Keratinocyte (primary cell): ENCODE measurements around the gene MAML1. TPM values are rescaled to one million over a fixed set of nuclear protein-coding genes. Genes with fewer than 3 reads are reported as not detected.

Experiments used
- DNase-seq: peaks from one replicate; pipeline ENCODE4 v3.0.0-alpha.2; 2011; ENCODE audit warnings: low read depth, missing footprints, low spot score
- FAIRE-seq: peaks from 2 replicates; lab custom pipeline; 2011; peaks lifted over from hg19 to GRCh38; lab: Jason Lieb, UNC
- H2AFZ ChIP-seq: 2 replicates; pipeline ENCODE4 v1.6.0; 2012; ENCODE audit warnings: low read length, control low read depth, inconsistent platforms; ENCODE audit not compliant: control insufficient read depth
- H3K27ac ChIP-seq: 2 replicates; pipeline ENCODE4 v1.5.1; 2011; ENCODE audit warnings: low read length; ENCODE audit not compliant: control insufficient read depth, insufficient read depth
- H3K27me3 ChIP-seq: 3 replicates; pipeline ENCODE4 v1.6.0; 2011; ENCODE audit warnings: low read length; ENCODE audit not compliant: control insufficient read depth, insufficient read depth; ENCODE audit errors: extremely low read depth
- H3K36me3 ChIP-seq, 2 experiments: 2 replicates in 1 of 2; 3 replicates in 1 of 2; pipeline ENCODE4 v1.5.1; 2011; ENCODE audit warnings: low read length in 2 of 2, mild to moderate bottlenecking in 1 of 2; ENCODE audit not compliant: control insufficient read depth in 2 of 2, insufficient read depth in 2 of 2; ENCODE audit errors: extremely low read depth in 1 of 2
- H3K4me1 ChIP-seq: 3 replicates; pipeline ENCODE4 v1.5.1; 2011; ENCODE audit warnings: low read length; ENCODE audit not compliant: control insufficient read depth, insufficient read depth; ENCODE audit errors: extremely low read depth
- H3K4me2 ChIP-seq: 3 replicates; pipeline ENCODE4 v1.6.0; 2011; ENCODE audit warnings: low read depth, low read length; ENCODE audit not compliant: control insufficient read depth, insufficient read depth; ENCODE audit errors: extremely low read depth
- H3K4me3 ChIP-seq, 3 experiments: fragments of 200-600 bp in 1 of 3; sonication (generic) in 1 of 3; 2 replicates in 2 of 3; 3 replicates in 1 of 3; pipeline ENCODE4 v1.5.1; 2011 to 2016; ENCODE audit warnings: low read length in 3 of 3, mild to moderate bottlenecking in 3 of 3, control low read depth in 2 of 3, inconsistent platforms in 1 of 3, low read depth in 1 of 3, mixed read lengths in 1 of 3, mixed run types in 1 of 3, moderate library complexity in 1 of 3; ENCODE audit not compliant: control insufficient read depth in 2 of 3, insufficient read depth in 2 of 3; ENCODE audit errors: extremely low read depth in 1 of 3
- H3K79me2 ChIP-seq: 2 replicates; pipeline ENCODE4 v1.6.0; 2012; ENCODE audit warnings: low read length; ENCODE audit not compliant: control insufficient read depth, insufficient read depth
- H3K9ac ChIP-seq: 3 replicates; pipeline ENCODE4 v1.6.0; 2011; ENCODE audit warnings: low read length; ENCODE audit not compliant: control insufficient read depth, insufficient read depth; ENCODE audit errors: extremely low read depth
- H3K9me1 ChIP-seq: 3 replicates; pipeline ENCODE4 v1.6.0; 2011; ENCODE audit warnings: low read length; ENCODE audit not compliant: control insufficient read depth, insufficient read depth; ENCODE audit errors: extremely low read depth
- H3K9me3 ChIP-seq: 2 replicates; pipeline ENCODE4 v1.5.1; 2012; ENCODE audit warnings: low read depth, low read length; ENCODE audit not compliant: control insufficient read depth
- H4K20me1 ChIP-seq: 3 replicates; pipeline ENCODE4 v1.6.0; 2011; ENCODE audit warnings: low read length; ENCODE audit not compliant: control insufficient read depth, insufficient read depth; ENCODE audit errors: extremely low read depth
- EZH2 ChIP-seq: IDR thresholded peaks from one replicate; pipeline ENCODE4 v1.6.1; 2012; ENCODE audit warnings: inconsistent platforms, mild to moderate bottlenecking, low read length, moderate library complexity
- dilution Hi-C: fragments of 300-500 bp; cut with MboI; formaldehyde crosslinking; loops from one replicate; pipeline ENCODE4 v1.7.0; 2020; ENCODE audit warnings: low sequenced_read_pairs; ENCODE audit not compliant: extremely low pct_ligation_motif_present
- polyA plus RNA-seq, 5 experiments: library from polyadenylated mRNA; depleted of rRNA in 3 of 5; stranded (reverse) in 3 of 5; stranded (forward) in 1 of 5; unstranded in 1 of 5; fragments of >200 nt; gene quantifications; 1 replicate in 1 of 5; 2 replicates in 3 of 5; 3 replicates in 1 of 5; pipeline versions ENCODE4 v1.2.1 to v1.2.3, GENCODE V29; 2011 to 2012; ENCODE audit warnings: missing spikeins in 2 of 5, low read depth in 1 of 5, low replicate concordance in 1 of 5
- TF ChIP-seq, protein P1 (sequence below), 3 experiments: IDR thresholded peaks in 1 of 3; conservative IDR thresholded peaks in 1 of 3; optimal IDR thresholded peaks in 1 of 3; 2 replicates in 2 of 3; 3 replicates in 1 of 3; pipeline versions ENCODE3 to v1.5.1; 2011; ENCODE audit warnings: low read length in 3 of 3, mild to moderate bottlenecking in 3 of 3, moderate library complexity in 2 of 3, control low read depth in 1 of 3, inconsistent platforms in 1 of 3; ENCODE audit not compliant: insufficient read depth in 2 of 3; ENCODE audit errors: extremely low read depth in 1 of 3

MAML1 gene
- polyA plus RNA-seq, 1 donor (not counting 4 experiments of a cell fraction or from before 2014, with no cell fraction given), result 4.9 TPM

DNA sequence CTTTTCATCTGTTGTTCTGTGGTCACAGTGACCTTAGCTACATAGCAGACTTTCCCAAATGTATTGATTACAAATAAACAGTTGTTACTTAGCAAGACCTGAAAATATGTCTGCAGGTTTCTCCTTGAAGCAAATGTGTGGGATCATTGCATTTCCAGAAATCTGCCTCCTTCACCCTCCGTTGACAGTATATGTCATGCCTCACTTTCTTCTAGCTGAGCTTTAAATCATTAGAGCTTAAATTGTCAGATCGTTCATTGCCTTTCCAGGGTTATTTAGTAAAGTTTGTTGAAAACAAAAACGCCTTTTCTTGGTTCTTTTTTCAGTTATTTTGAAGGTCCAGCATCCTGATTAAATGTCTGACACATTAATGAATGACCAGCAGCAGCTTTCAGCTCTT, 2.3 kb upstream of the MAML1 start:
- H3K4me3 ChIP-seq, result no peak overlapping the region
- H4K20me1 ChIP-seq, result no peaks in the 10 kb centered on the region
- H3K9ac ChIP-seq, result no peak overlapping the region
- no peaks in the 10 kb centered on the region for H3K27me3 ChIP-seq
- no peak for FAIRE-seq
- H3K4me1 ChIP-seq, result peaks cover 15% of the 10 kb centered on the region
- no peak for DNase-seq
- H3K79me2 ChIP-seq, result peaks cover 25% of the 10 kb centered on the region
- no peak overlapping the region for H3K4me2 ChIP-seq
- no peak overlapping the region for H2AFZ ChIP-seq
- no peaks in the 10 kb centered on the region for H3K9me1 ChIP-seq
- TF ChIP-seq EZH2, result no peak
- peaks cover 14 to 23% of the 10 kb centered on the region in 2 experiments for H3K36me3 ChIP-seq
- H3K9me3 ChIP-seq, result no peaks in the 10 kb centered on the region
- dilution Hi-C loops, result loop anchor here (25.0 kb wide), 1 partner anchor 107 kb away; no protein-coding TSS in a partner anchor
- H3K27ac ChIP-seq, result no peak overlapping the region

DNA sequence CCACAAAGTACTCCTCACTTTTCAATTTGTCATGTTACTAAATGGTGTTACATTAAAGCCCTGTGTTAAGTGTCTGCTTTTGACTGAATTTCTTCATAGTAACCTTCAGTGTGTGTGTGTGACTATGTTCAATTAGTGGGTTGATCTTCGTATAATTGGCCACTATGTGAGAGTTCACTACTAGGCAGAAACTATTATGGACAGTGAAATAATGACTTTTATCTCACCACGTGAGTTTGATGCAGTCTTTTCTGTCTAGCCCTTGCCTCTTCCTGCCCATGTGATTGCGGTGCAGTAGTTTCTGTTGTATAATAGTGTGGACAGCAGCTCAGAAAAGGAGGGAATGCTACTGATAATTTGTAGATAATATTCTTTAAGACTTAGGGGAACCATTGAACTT, 1.8 kb upstream of the MAML1 start:
- Histone ChIP-seq H3K9me1 (no peaks in the 10 kb centered on the region), H3K36me3 (peaks cover 14 to 23% of the 10 kb centered on the region in 2 experiments), H3K9me3 (no peaks in the 10 kb centered on the region), H4K20me1 (no peaks in the 10 kb centered on the region), H3K9ac (no peak overlapping the region), H3K79me2 (peaks cover 30% of the 10 kb centered on the region), H3K4me1 (peaks cover 15% of the 10 kb centered on the region), H3K4me3 (no peak overlapping the region), H2AFZ (no peak overlapping the region), H3K27ac (no peak overlapping the region), H3K4me2 (no peak overlapping the region), H3K27me3 (no peaks in the 10 kb centered on the region)
- FAIRE-seq (no peak), DNase-seq (no peak)
- dilution Hi-C loops, result loop anchor here (25.0 kb wide), 1 partner anchor 106 kb away; no protein-coding TSS in a partner anchor
- TF ChIP-seq, protein P1, sequence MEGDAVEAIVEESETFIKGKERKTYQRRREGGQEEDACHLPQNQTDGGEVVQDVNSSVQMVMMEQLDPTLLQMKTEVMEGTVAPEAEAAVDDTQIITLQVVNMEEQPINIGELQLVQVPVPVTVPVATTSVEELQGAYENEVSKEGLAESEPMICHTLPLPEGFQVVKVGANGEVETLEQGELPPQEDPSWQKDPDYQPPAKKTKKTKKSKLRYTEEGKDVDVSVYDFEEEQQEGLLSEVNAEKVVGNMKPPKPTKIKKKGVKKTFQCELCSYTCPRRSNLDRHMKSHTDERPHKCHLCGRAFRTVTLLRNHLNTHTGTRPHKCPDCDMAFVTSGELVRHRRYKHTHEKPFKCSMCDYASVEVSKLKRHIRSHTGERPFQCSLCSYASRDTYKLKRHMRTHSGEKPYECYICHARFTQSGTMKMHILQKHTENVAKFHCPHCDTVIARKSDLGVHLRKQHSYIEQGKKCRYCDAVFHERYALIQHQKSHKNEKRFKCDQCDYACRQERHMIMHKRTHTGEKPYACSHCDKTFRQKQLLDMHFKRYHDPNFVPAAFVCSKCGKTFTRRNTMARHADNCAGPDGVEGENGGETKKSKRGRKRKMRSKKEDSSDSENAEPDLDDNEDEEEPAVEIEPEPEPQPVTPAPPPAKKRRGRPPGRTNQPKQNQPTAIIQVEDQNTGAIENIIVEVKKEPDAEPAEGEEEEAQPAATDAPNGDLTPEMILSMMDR (optimal IDR thresholded peaks at IDR 0.05 in 1 of 3, IDR thresholded peaks at IDR 0.05 in 1 of 3, conservative IDR thresholded peaks at IDR 0.05 in 1 of 3; ENCODE audit: extremely low read depth in 1 of 3, insufficient read depth in 2 of 3, low read length in 3 of 3), result no peak
- TF ChIP-seq EZH2, result no peak
